ENCODE measurements around the gene UTP4. TPM values are rescaled to one million over a fixed set of nuclear protein-coding genes. Genes with fewer than 3 reads are reported as not detected.

The UTP4 gene
- total RNA-seq, 1 experiment from 2014 or later: 125 TPM

GRCh38 chr16:69193855-69194254 lies 61.4 kb downstream of the UTP4 start:
- Histone ChIP-seq H3K4me1 (ENCODE audit: control insufficient read depth in 1 of 2, insufficient read depth in 2 of 2, low read length in 2 of 2) (peaks cover 3 to 10% of the 10 kb centered on the region in 2 experiments), H3K4me2 (ENCODE audit: low read length) (no peak overlapping the region), H4K20me1 (ENCODE audit: insufficient read depth) (no peaks in the 10 kb centered on the region), H2AFZ (ENCODE audit: low read depth, low read length, poor library complexity, severe bottlenecking) (no peak overlapping the region), H3K9me2 (ENCODE audit: insufficient read depth) (no peaks in the 10 kb centered on the region), H3K9me3 (ENCODE audit: control insufficient read depth in 1 of 2, insufficient read depth in 1 of 2, low read depth in 1 of 2, low read length in 2 of 2) (no peaks in the 10 kb centered on the region), H3K27me3 (ENCODE audit: insufficient read depth, low read length) (no peaks in the 10 kb centered on the region), H3K4me3 (replicated peaks in 1 of 2; ENCODE audit: low read depth in 1 of 2, low read length in 2 of 2) (no peak overlapping the region), H3K79me2 (ENCODE audit: insufficient read depth, low read length) (peaks cover 88% of the 10 kb centered on the region), H3K27ac (ENCODE audit: low read depth, low read length) (no peak overlapping the region), H3K9ac (ENCODE audit: low read length) (no peak overlapping the region), H3K36me3 (ENCODE audit: control insufficient read depth in 1 of 2, insufficient read depth in 2 of 2, low read length in 2 of 2) (no peaks in the 10 kb centered on the region)
- intact Hi-C loops (cut with micrococcal nuclease): loop anchor here (10.0 kb wide), 1 partner anchor 81 kb away; no protein-coding TSS in a partner anchor
- RAD21 ChIA-PET (ENCODE audit: low non-redundant PET in 1 of 2, low total read pairs in 2 of 2, uncharacterized antibody in 2 of 2, unreplicated experiment in 2 of 2): no interaction called here
- POLR2A ChIA-PET: no interaction called here
- no peak for DNase-seq (ENCODE audit: low read depth, low spot score)
- ATAC-seq: no peak
- TF ChIP-seq EZH2 (IDR thresholded peaks at IDR 0.05) (no peak), YY1 (IDR thresholded peaks at IDR 0.05; ENCODE audit: extremely low read depth, insufficient replicate concordance, low read depth, low read length) (no peak), ZBTB33 (IDR thresholded peaks at IDR 0.05; ENCODE audit: extremely low read depth, insufficient replicate concordance, low read length) (no peak), EGR1 (IDR thresholded peaks at IDR 0.05; ENCODE audit: low read depth) (no peak), POLR2A (IDR thresholded peaks at IDR 0.05; ENCODE audit: borderline replicate concordance, extremely low read depth, insufficient read depth, insufficient read length) (no peak), POLR2AphosphoS5 (IDR thresholded peaks at IDR 0.05; ENCODE audit: low read depth, low read length) (no peak), REST (IDR thresholded peaks at IDR 0.05; ENCODE audit: low read depth) (no peak), ELF1 (IDR thresholded peaks at IDR 0.05; ENCODE audit: borderline replicate concordance, low read depth) (no peak), SP1 (IDR thresholded peaks at IDR 0.05; ENCODE audit: low read depth) (no peak), RAD21 (IDR thresholded peaks at IDR 0.05; ENCODE audit: low read depth) (no peak), JUND (IDR thresholded peaks at IDR 0.05) (no peak), MAX (IDR thresholded peaks at IDR 0.05) (no peak), CBX3 (IDR thresholded peaks at IDR 0.05; ENCODE audit: low read depth) (no peak), TCF7L2 (IDR thresholded peaks at IDR 0.05; ENCODE audit: borderline replicate concordance, extremely low read depth, insufficient read depth, insufficient read length) (no peak), ATF3 (IDR thresholded peaks at IDR 0.05) (no peak), ZNF274 (IDR thresholded peaks at IDR 0.05; ENCODE audit: low read depth, low read length) (no peak), CEBPB (IDR thresholded peaks at IDR 0.05; ENCODE audit: low read depth) (no peak)
- no TSS peak for BruUV-seq (replicated peaks)
- CTCF ChIA-PET: no interaction called here

Measured in HCT116 (cell line).